ENCODE data around the gene PARD3B.

PARD3B gene

DNA sequence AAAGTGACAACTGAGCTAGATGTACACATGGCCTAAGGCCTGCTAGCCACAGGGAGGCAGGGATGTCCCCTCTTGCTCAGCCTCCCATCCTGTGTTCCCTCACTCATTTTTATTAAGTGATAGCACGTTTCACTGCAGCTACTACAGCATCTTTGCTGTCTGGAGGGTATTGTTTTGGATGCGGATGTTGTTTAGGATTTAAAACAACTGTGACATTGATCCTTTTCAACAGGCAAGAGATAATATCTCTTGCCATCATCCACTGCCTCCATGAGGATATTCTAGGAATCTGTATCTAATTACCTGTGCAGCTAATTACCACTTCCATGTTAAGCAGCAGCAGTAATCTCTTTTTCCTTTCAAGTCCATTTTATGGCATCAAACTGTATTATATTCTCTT is 345.4 kb downstream of the PARD3B start:
- no peak for DNase-seq (ENCODE audit: extremely low spot score)
- no peak for TF ChIP-seq PKNOX1 (IDR thresholded peaks at IDR 0.05)
- no peak for TF ChIP-seq L3MBTL2 (conservative IDR thresholded peaks at IDR 0.05)
- no peak for TF ChIP-seq TARDBP (IDR thresholded peaks at IDR 0.05)
- no peak for TF ChIP-seq SP1 (IDR thresholded peaks at IDR 0.05)
- TF ChIP-seq FOXK2 (IDR thresholded peaks at IDR 0.05): no peak
- TF ChIP-seq ZNF384 (IDR thresholded peaks at IDR 0.05): no peak
- no peak for TF ChIP-seq ELF4 (IDR thresholded peaks at IDR 0.05)
- no peak for TF ChIP-seq ARNT (IDR thresholded peaks at IDR 0.05)
- no peak for TF ChIP-seq FOXM1 (IDR thresholded peaks at IDR 0.05; ENCODE audit: borderline replicate concordance)
- no peak for TF ChIP-seq LEF1 (IDR thresholded peaks at IDR 0.05; ENCODE audit: borderline replicate concordance)
- TF ChIP-seq HDGF (IDR thresholded peaks at IDR 0.05; ENCODE audit: borderline replicate concordance): no peak
- TF ChIP-seq SUZ12 (IDR thresholded peaks at IDR 0.05): no peak
- no peak for TF ChIP-seq FOXA1 (IDR thresholded peaks at IDR 0.05)
- no peak for TF ChIP-seq NFRKB (IDR thresholded peaks at IDR 0.05)
- no peak for TF ChIP-seq BHLHE40 (IDR thresholded peaks at IDR 0.05; ENCODE audit: borderline replicate concordance)
- TF ChIP-seq CTBP1 (IDR thresholded peaks at IDR 0.05; ENCODE audit: borderline replicate concordance): no peak
- ChIA-PET CTCF (no interaction called here), POLR2A (no interaction called here)

DNA sequence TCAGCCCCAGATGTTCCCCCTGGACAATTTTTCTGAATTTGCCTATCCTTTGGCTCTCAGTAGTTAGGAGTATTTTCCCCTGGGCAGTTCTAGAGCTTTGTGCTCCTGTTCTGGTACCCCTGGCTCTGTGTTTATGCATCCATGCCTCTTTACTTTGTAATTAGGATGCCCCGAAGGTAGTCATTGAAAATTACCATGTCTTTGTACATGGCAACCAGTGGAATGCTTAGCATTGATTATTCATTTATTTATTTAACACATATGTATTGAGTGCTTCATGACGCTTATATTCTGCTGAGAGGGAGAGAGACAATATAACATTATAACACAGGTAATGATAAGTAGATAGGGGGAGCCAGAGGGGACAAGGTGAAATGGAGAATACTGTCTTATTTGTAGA is 346.5 kb downstream of the PARD3B start:
- TF ChIP-seq PKNOX1 (IDR thresholded peaks at IDR 0.05): no peak
- no peak for TF ChIP-seq SP1 (IDR thresholded peaks at IDR 0.05)
- no peak for TF ChIP-seq FOXM1 (IDR thresholded peaks at IDR 0.05; ENCODE audit: borderline replicate concordance)
- no peak for TF ChIP-seq FOXA1 (IDR thresholded peaks at IDR 0.05)
- TF ChIP-seq BHLHE40 (IDR thresholded peaks at IDR 0.05; ENCODE audit: borderline replicate concordance): no peak
- no peak for TF ChIP-seq FOXK2 (IDR thresholded peaks at IDR 0.05)
- no peak for TF ChIP-seq SUZ12 (IDR thresholded peaks at IDR 0.05)
- TF ChIP-seq ZNF384 (IDR thresholded peaks at IDR 0.05): no peak
- no peak for TF ChIP-seq L3MBTL2 (conservative IDR thresholded peaks at IDR 0.05)
- no peak for TF ChIP-seq ARNT (IDR thresholded peaks at IDR 0.05)
- no peak for TF ChIP-seq TARDBP (IDR thresholded peaks at IDR 0.05)

DNA sequence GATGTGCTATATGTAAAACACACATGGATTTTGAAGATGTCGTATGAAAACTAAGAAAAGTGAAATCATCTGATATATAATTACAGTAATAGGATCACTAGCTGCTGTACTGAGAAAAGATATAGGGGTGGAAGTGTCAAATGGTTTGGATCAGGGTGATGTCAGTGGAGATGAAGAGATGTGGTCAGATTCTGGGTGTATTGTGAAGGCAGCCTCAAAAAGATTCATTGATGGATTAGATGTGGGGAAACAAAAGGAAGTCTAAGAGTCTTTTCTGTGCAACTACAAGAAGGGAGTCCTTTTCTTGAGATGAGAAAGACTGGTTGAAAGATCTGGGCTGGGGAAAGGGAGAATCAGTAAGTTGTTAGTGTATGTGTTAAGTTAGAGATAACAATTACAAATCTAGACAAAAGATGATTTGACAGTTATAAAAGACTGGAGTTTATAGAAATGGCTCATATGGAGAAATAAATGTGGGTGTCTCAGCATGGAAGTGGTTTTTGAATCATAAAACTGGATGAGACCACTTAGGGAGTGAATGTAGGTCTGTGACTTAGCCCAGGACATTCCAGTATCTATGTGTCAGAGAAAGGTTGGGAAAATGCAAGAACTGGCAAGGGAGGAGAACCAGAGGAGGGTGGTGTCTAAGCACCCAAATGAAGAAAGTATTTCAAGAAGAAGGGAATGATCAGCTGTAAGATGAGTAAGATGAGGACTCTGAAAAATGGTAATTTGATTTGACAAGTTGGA is 347.4 kb downstream of the PARD3B start:
- TF ChIP-seq FOXA1 (IDR thresholded peaks at IDR 0.05) (no peak), HDGF (IDR thresholded peaks at IDR 0.05; ENCODE audit: borderline replicate concordance) (no peak), ELF4 (IDR thresholded peaks at IDR 0.05) (no peak), FOXK2 (IDR thresholded peaks at IDR 0.05) (no peak), ARNT (IDR thresholded peaks at IDR 0.05) (no peak), CTBP1 (IDR thresholded peaks at IDR 0.05; ENCODE audit: borderline replicate concordance) (no peak), BHLHE40 (IDR thresholded peaks at IDR 0.05; ENCODE audit: borderline replicate concordance) (no peak), LEF1 (IDR thresholded peaks at IDR 0.05; ENCODE audit: borderline replicate concordance) (no peak), NFRKB (IDR thresholded peaks at IDR 0.05) (no peak), L3MBTL2 (conservative IDR thresholded peaks at IDR 0.05) (no peak), PKNOX1 (IDR thresholded peaks at IDR 0.05) (no peak), FOXM1 (IDR thresholded peaks at IDR 0.05; ENCODE audit: borderline replicate concordance) (no peak), SP1 (IDR thresholded peaks at IDR 0.05) (no peak), ZNF384 (IDR thresholded peaks at IDR 0.05) (no peak)
- no peak for DNase-seq (ENCODE audit: extremely low spot score)
- CTCF ChIA-PET: no interaction called here
- POLR2A ChIA-PET: interaction anchor here (1.4 kb wide), 1 partner anchor 7 kb away, joined by 3 read pairs; no protein-coding TSS in a partner anchor

More for the DNA sequence above, 346.5 kb downstream of the PARD3B start:
- no peak for DNase-seq (ENCODE audit: extremely low spot score)
- ChIA-PET POLR2A (interaction anchor here (1.4 kb wide), 1 partner anchor 8 kb away, joined by 3 read pairs; no protein-coding TSS in a partner anchor), CTCF (no interaction called here)

DNA sequence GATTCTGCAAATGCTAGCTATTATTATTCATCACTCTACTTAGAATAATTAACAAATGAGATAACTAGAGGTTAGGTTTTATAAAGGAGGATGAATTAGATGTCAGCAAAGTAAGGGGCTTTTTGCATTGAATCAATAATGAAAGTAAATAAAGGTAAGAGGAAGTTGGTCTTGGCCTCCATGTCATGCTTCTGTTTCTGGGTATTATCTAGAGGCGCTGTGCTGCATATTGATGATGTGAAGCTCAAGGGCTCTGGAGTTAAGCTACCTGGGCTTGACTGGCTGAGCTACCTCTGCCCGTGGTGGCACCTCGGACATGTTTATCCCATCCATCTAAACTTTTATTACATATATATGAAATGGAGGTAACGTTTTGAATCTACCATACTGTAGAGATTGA is 350.9 kb downstream of the PARD3B start:
- TF ChIP-seq PKNOX1 (IDR thresholded peaks at IDR 0.05): no peak
- CTCF ChIA-PET: interaction anchor here (0.7 kb wide), 1 partner anchor 629 kb away, joined by 3 read pairs; no protein-coding TSS in a partner anchor
- no peak for DNase-seq (ENCODE audit: extremely low spot score)
- POLR2A ChIA-PET: no interaction called here

DNA sequence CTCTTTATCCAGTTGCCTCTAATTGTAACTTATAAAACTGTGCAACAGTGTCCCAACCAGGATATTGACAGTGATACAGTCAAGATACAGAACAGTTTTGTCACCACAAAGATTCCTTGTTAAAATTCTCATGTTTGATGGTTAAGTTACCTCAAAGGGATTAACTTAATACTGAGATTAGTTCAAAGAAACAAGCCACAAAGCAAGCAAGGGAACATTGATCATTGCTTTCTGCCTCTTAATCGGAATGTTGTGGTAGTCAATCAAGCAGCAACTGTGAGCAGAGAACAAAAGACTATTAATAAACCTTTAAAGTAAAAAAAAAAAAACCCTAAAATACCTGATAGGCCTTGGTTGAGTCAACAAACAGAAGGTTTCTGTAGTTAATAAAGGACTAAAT is 352.3 kb downstream of the PARD3B start:
- POLR2A ChIA-PET: no interaction called here
- DNase-seq (ENCODE audit: extremely low spot score): no peak
- TF ChIP-seq TARDBP (IDR thresholded peaks at IDR 0.05) (no peak), ELF4 (IDR thresholded peaks at IDR 0.05) (no peak), BHLHE40 (IDR thresholded peaks at IDR 0.05; ENCODE audit: borderline replicate concordance) (no peak), PKNOX1 (IDR thresholded peaks at IDR 0.05) (no peak), FOXK2 (IDR thresholded peaks at IDR 0.05) (no peak), FOXA1 (IDR thresholded peaks at IDR 0.05) (no peak), FOXM1 (IDR thresholded peaks at IDR 0.05; ENCODE audit: borderline replicate concordance) (no peak), ZNF384 (IDR thresholded peaks at IDR 0.05) (no peak), CTBP1 (IDR thresholded peaks at IDR 0.05; ENCODE audit: borderline replicate concordance) (no peak), NFRKB (IDR thresholded peaks at IDR 0.05) (no peak), SUZ12 (IDR thresholded peaks at IDR 0.05) (no peak), L3MBTL2 (conservative IDR thresholded peaks at IDR 0.05) (no peak), ARNT (IDR thresholded peaks at IDR 0.05) (no peak), SP1 (IDR thresholded peaks at IDR 0.05) (no peak), LEF1 (IDR thresholded peaks at IDR 0.05; ENCODE audit: borderline replicate concordance) (no peak), HDGF (IDR thresholded peaks at IDR 0.05; ENCODE audit: borderline replicate concordance) (no peak)
- CTCF ChIA-PET: interaction anchor here (0.6 to 0.7 kb wide), 2 partner anchors 16 to 206 kb away, joined by 3 to 10 read pairs; no protein-coding TSS in a partner anchor
